Skin of body (tissue), 2 donors: ENCODE data around the gene PRAMEF12. TPM values are rescaled to one million over a fixed set of nuclear protein-coding genes. Genes with fewer than 3 reads are reported as not detected.
"Not testable (repeated sequence)": the region's sequence is repeated elsewhere in the genome, so short reads cannot be mapped to it uniquely, and the experiment has no call there.

Experiments used
- DNase-seq: peaks from one replicate; lab custom pipeline; 2025; lab: John Stamatoyannopoulos, UW
- total RNA-seq: library from RNA; depleted of rRNA; stranded (reverse); fragments of >200 nt; gene quantifications from one replicate; pipeline ENCODE4 v1.2.3, GENCODE V29; 2014

The PRAMEF12 gene
- total RNA-seq, 1 donor from 2014 or later, result not detected

DNA sequence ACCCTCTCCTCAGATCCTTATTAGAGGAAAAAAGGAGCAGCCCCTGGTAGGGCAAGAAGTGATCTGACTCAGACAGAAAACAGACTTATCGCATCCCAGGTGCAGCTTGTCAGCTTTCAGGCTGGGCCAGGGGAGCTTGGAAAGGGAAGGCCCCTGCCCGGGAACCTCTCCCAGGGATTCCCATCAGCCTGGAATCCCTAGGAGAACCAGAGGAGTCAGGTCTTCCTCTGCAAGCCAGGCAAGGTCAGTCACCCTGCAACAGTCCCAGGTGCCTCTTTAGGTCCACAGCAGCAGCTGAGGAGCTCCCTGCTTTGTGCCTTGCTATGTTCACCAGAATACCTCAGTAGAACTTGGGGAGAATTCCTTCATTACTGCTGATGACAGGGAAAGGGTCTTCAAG is 2.9 kb upstream of the PRAMEF12 start:
- DNase-seq, result no peak

DNA sequence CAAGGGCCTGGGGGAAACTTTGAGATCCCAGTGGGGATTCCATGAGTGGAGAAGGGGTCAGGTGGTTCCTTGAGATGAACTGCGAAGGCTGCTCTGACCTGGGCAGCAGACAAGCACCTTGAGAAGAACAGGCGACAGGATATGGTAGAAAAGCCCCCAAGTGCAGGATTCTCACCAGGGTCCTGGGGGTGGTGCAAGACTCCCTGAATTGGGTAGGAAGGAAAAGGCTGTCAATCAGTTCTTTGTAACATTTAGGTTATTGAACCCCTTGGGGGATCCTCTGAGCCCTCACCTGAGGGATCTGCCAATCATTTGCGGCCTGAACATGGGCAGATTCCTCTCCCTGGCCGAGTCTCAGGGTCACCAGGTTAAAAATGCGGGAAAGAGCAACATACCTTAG is 2.4 kb upstream of the PRAMEF12 start:
- DNase-seq, result no peak

DNA sequence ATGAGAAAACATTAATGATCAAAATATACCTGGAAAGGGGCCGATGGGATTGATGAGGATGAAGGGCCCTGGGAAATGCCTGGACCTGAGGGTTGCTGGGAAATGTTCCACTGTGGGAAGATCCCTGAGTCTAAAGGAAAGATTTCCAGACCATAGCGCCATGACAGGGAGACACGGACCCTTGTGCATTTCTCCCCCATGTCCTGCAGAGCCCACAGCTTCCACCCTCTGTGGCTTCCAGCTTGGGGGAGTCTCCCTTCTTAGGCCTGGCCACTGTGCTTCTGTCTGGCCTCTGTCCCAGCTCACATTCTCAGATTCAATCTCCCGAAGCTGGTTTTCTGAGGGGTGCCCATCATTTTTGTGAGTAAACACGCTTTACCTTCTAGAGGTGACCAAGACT is 1.0 kb upstream of the PRAMEF12 start:
- DNase-seq, result no peak

DNA sequence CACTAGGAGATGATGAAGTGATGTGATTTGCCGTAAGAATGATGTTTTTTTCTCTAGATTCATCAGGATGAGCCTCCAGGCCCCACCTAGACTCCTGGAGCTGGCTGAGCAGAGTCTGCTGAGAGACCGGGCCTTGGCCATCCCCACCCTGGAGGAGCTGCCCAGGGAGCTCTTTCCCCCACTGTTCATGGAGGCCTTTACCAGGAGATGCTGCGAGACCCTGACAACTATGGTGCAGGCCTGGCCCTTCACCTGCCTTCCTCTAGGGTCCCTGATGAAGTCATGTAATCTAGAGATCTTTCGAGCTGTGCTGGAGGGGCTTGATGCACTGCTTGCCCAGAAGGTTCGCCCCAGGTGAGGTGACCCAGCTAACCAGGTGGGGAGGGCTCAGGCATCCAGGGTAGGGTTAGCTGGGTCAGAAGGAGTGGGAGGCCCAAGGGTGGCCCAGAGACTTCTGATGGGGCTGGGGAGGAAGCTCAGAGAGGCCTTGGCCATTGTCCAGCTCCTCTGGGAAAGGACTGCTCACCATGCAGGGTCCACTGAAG is 1.3 kb downstream of the PRAMEF12 start:
- DNase-seq, result no peak

DNA sequence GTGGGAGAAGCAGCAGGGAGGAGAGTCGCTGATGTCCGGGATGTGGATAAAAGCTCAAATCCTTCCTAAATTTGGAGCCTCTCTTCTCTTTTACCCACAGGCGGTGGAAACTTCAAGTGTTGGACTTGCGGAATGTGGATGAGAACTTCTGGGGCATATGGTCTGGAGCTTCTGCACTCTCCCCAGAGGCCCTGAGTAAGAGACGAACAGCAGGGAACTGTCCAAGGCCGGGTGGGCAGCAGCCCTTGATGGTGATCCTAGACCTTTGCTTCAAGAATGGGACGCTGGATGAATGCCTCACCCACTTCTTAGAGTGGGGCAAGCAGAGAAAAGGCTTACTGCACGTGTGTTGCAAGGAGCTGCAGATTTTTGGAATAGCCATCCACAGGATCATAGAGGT is 1.9 kb downstream of the PRAMEF12 start:
- DNase-seq, result no peak

DNA sequence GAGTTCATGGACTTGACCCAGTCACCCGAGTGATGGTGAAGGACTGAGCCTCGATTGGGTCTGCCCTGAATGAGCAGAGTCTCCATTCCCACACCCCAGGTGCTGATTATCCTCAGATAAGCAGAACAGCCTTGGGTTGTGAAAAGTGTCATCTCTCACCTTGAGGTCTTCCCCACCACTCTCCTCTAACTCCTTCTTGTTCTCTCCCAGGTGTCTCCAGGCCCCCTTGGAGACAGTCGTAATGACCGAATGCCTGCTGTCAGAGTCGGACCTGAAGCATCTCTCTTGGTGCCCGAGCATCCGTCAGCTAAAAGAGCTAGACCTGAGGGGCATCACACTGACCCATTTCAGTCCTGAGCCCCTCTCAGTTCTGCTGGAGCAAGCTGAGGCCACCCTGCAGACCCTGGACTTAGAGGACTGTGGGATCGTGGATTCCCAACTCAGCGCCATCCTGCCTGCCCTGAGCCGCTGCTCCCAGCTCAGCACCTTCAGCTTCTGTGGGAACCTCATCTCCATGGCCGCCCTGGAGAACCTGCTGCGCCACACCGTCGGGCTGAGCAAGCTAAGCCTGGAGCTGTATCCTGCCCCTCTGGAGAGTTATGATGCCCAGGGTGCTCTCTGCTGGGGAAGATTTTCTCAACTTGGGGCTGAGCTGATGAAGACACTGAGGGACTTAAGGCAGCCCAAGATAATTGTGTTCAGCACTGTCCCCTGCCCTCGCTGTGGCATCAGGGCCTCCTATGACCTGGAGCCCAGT is 3.4 kb downstream of the PRAMEF12 start:
- DNase-seq, result no peak

DNA sequence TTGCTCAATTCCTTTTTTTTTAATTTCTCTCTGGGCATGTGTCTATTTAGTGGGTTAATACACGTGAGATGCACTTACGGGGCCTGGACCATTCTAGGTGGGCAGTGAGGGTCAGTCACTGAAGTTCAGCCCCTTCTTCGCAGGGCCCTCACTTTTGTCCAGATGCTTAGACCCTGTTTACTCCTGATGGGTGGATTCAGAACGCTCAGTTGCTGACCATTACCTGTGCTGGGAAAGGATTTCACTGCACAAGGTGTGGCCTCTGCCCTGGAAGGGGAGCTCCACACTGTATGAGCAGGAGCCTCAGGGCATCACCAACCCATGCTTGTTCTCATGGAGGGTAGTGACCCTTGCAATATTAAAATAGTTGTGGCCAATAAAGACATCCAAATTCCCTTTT is 4.5 kb downstream of the PRAMEF12 start:
- DNase-seq, result no peak

DNA sequence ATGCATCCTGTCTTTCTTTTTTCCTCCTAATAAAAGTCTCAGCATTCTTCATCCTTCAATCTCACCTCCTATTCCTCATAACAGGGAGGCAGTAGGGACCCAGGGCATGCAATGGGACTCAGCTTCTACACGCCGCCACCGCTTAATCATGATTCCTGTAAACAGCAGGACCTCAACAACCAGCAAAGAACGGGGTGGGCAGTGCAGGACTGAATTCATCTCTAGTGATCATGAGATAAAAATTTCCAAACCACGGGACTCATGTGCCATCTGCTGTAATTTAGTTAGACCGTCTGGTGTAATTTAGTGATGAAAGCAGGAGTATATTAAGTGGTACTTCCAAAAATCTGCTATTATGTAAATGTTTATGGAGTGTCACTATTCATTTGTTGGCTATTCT is 5.4 kb downstream of the PRAMEF12 start:
- no peak for DNase-seq

DNA sequence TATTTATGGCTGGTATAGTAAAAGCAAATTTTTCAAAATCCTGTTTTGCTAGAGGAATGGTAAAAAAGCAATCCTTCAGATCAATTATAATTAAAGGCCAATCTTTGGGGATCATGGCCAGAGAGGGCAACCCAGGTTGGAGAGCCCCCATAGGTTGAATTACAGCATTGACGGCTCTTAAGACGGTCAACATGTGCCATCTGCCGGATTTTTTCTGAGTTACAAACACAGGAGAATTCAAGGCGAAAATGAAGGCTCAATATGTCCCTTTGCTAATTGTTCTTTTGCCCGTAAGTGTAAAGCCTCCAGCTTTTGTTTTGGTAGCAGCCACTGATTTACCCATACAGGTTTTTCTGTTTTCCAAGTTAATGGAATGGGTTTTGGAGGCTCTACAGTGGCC is 8.0 kb downstream of the PRAMEF12 start:
- DNase-seq, result not testable (repeated sequence)

DNA sequence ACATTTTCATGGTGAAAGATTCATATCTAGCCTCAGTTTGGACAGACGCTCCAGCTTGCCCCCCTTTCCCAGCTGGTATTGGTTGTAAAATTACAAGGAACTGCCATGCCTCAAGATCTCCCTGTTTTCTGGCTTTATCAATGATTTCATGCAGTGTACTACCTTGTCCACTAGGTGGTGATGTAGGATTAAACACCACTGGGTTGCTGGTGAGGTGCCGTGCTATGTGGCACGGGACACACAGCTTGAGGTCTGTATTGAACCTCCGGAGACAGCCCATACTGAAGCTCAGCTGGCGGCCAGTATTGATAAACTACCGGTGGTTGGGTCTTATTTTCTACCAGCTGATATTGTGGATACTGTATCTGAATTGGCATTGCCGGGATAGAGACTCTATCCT is 10.2 kb downstream of the PRAMEF12 start:
- DNase-seq, result not testable (repeated sequence)

DNA sequence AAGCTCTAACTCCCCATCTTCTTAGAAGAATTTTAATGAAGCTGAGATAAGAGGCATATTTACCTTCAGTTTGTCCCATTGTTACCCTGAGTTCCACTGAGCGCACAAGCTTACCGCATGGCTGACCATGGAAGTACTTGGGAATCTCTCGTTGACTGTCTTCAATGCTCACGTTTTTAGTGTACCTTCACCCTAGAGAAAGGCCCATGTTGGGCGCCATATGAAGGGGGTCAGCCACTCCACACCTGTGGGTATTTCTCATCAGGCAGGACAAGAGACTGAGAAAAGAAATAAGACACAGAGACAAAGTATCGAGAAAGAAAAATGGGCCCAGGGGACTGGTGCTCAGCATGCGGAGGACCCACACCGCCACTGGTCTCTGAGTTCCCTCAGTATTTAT is 11.2 kb downstream of the PRAMEF12 start:
- DNase-seq, result not testable (repeated sequence)

DNA sequence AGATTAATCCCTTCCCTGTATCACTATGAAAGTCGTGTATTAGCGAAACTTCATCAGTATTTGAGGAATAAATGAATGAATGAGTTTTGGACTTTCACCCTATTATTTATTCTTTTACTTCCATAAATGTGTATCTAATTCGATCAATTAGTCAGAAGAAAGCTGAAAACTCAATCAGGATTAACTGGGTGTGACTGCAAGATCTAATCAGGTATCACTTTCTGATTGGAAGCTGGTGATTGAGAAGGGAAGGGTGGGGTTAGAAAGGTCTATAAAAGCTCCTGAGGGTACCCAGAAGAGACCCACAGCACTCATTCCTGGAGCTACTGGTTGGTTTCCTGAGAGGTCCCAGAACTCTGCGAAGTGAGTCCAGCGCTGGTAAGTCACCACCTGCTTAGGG is 17.6 kb downstream of the PRAMEF12 start, which contains the start of gene PRAMEF1:
TSS of gene PRAMEF1 (plus strand) at position 301 of the 400 bp plus-strand sequence. CDS start 1,831 bp downstream, outside the sequence.
- DNase-seq, result not testable (repeated sequence)

DNA sequence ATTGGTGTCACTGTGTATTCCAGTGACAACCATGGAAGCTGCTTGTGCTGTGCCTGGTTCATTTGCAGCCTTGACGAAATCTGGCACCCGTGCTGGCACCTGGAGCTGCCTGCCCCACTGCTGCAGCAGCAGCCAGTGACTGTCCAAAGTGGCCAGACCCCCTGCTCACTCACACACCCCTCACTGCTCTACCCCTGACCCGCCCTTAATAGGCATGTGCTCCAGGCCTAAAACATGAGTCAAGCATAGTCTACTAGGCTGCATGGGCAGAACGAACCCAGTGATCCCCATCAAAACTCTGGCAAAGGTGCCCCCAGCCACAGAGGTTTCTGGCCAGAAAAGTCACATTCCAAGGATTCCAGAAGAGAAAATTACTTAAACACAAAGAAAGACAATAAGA is 25.4 kb downstream of the PRAMEF12 start:
- no peak for DNase-seq

DNA sequence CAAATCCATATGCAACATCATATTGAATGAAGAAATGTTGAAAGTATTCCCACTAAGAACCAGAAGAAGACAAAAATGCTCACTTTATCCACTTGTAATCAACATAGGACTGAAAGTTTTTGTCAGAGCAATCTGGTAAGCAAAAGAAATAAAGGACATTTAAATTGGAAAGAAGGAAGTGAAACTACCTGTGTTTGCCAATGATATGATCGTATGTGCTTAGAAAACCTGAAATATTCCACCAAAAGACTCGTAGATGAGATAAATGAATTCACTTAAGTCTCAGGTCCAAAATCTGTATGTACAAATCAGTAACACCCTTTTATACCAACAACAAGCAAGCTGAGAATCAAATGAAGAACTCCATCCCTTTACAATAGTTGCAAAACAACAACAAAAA is 26.2 kb downstream of the PRAMEF12 start:
- no peak for DNase-seq

DNA sequence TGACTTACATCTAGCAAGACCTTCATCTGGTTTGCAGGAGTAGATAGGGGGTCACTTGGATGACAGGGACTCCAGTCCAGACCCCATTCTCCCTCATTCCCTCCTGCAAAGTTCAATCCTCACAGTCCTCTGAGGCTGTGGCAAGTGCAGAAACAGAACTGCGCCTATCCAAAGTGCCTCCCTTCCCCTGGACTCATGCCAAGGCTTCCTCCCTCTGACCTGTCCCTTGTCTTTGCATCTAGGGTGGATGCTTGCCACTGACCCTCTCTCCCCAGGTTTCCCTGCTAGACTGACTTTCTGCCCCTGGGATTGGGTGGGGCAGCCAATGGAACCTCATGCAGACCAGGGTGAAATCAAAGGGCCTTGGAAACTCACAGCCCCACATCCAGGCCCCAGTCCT is 36.4 kb downstream of the PRAMEF12 start:
- DNase-seq, result no peak

DNA sequence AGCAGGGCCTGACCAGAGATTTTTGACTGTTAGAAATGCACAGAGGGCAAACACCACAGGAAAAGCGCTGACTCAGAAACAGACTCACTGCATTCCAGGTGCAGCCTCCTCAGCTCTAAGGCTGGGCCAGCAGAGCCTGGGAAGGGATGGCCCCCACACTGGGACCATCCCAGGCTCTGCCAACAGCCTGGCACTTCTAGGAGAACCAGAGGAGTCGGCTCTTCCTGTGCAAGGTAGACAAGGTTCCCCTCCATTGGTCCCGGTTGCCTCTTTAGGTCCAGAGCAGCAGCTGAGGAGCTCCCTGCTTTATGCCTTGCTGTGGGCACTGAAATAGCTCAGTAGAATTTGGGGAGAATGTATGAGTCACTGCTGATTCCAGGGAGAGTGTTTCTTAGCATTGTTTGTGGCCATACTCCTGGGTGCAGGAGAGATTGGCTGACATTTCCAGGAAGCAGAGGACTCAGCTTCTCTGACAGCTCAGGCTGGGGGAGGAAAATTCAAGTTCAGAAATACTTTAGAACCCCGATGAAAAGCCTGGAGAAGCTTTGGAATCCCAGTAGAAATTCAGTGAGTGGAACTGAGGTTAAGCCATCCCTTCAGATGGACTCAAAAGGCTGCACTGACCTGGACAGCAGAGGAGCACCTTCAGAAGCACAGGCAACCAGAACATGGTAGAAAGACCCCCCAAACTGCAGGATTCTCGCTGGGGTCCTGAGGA is 37.3 kb downstream of the PRAMEF12 start:
- DNase-seq, result no peak

DNA sequence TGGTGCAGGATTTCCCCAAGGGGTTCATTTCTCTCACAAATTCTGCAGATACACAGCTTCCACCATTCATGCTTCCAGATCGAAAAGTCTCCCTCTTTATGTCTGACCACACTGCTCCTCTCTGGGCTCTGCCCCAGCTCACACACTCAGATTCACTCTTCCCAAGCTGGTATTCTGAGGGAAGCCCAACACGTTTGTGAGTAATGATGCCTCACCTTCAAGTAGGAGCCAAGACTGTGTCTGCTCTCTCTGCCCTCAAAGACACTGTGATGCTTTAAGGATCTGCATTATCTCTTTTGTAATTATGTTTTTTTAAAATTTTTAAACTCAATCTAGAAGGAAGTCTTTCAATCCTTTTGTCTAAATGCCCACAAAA is 37.9 kb downstream of the PRAMEF12 start:
- DNase-seq, result no peak

DNA sequence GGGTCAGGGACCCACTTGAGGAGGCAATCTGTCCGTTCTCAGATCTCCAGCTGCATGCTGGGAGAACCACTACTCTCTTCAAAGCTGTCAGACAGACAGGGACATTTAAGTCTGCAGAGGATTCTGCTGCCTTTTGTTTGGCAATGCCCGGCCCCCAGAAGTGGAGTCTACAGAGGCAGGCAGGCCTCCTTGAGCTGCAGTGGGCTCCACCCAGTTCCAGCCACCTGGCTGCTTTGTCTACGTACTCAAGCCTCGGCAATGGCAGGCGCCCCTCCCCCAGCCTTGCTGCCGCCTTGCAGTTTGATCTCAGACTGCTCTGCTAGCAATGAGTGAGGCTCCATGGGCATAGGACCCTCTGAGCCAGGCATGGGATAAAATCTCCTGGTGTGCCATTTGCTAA is 45.5 kb downstream of the PRAMEF12 start:
- DNase-seq, result not testable (repeated sequence)
